NOMO-1 treated with dmso at 0.1 percent for 144 hours (cell line): ENCODE data around the gene CSNK1D.
A peak's percentile ranks its signal among the peaks of the same experiment; 100 is the strongest.

Source experiments
- DNase-seq: peaks from one replicate; lab custom pipeline; 2025; ENCODE audit not compliant: unreplicated experiment; lab: John Stamatoyannopoulos, UW

The CSNK1D gene

GRCh38 chr17:82295472-82295814 is 21.9 kb upstream of the CSNK1D start:
- DNase-seq: no peak

GRCh38 chr17:82294064-82294773 is 20.7 kb upstream of the CSNK1D start:
- DNase-seq: no peak

- peak; percentile 99 for DNase-seq
These were observed 19.0 kb upstream of the CSNK1D start for GRCh38 chr17:82292251-82293154.

- DNase-seq: no peak
These were observed 18.2 kb upstream of the CSNK1D start for GRCh38 chr17:82291582-82292250.

- peak; percentile 72 for DNase-seq
These were observed 14.6 kb upstream of the CSNK1D start for GRCh38 chr17:82287868-82288801.

- DNase-seq: no peak
These were observed 13.7 kb upstream of the CSNK1D start for GRCh38 chr17:82287013-82287867.

GRCh38 chr17:82285141-82285540 is 11.6 kb upstream of the CSNK1D start:
- DNase-seq: no peak

GRCh38 chr17:82283208-82283749 is 9.8 kb upstream of the CSNK1D start:
- DNase-seq: no peak

GRCh38 chr17:82282239-82283207 is 9.0 kb upstream of the CSNK1D start:
- DNase-seq: no peak

GRCh38 chr17:82281502-82282238 is 8.2 kb upstream of the CSNK1D start:
- no peak for DNase-seq

- no peak for DNase-seq
These were observed 7.6 kb upstream of the CSNK1D start for GRCh38 chr17:82281076-82281475.

GRCh38 chr17:82280537-82280936 is 7.0 kb upstream of the CSNK1D start:
- no peak for DNase-seq

- peak; percentile 52 for DNase-seq
These were observed 5.4 kb upstream of the CSNK1D start for GRCh38 chr17:82278786-82279391.

- DNase-seq: no peak
These were observed 4.8 kb upstream of the CSNK1D start for GRCh38 chr17:82278308-82278707.

- no peak for DNase-seq
These were observed 4.4 kb upstream of the CSNK1D start for GRCh38 chr17:82277851-82278250.

- no peak for DNase-seq
These were observed 3.4 kb upstream of the CSNK1D start for GRCh38 chr17:82276938-82277337.

GRCh38 chr17:82275326-82275725 is 1.8 kb upstream of the CSNK1D start:
- no peak for DNase-seq
